PC-9 (cell line): ENCODE data around the gene SYCE3. TPM values are rescaled to one million over a fixed set of nuclear protein-coding genes. Genes with fewer than 3 reads are reported as not detected.

Source experiments
- BruUV-seq: library from RNA; stranded (reverse); fragments of 400-500 nt; replicated peaks from 2 replicates; lab custom pipeline; 2021; lab: Mats Ljungman, UMichigan
- CTCF ChIA-PET: fragments of 300-600 bp; sonication (Branson Sonifier 250); formaldehyde crosslinking; loops from one replicate; lab custom pipeline; 2022; ENCODE audit warnings: antibody characterized with exemption; lab: Charles Lee
- POLR2A ChIA-PET: fragments of 300-600 bp; sonication (Branson Sonifier 250); formaldehyde crosslinking; loops from one replicate; lab custom pipeline; 2022; ENCODE audit warnings: antibody characterized with exemption; ENCODE audit not compliant: unreplicated experiment; lab: Charles Lee
- DNase-seq, 2 experiments: peaks; one replicate each; pipeline versions ENCODE4 v3.0.0 to v3.0.0-alpha.2; 2015 to 2022; ENCODE audit warnings: mixed read lengths in 1 of 2
- H2AFZ ChIP-seq: fragments of 200-600 bp; sonication (generic); 2 replicates; pipeline ENCODE4 v1.8.1; 2017; ENCODE audit warnings: antibody characterized with exemption
- H3F3A ChIP-seq: fragments of 200-600 bp; sonication (generic); 2 replicates; pipeline ENCODE4 v1.8.1; 2017; ENCODE audit warnings: antibody characterized with exemption, mild to moderate bottlenecking, low read depth; ENCODE audit not compliant: insufficient read depth
- H3K27ac ChIP-seq: fragments of 200-600 bp; sonication (generic); 2 replicates; pipeline ENCODE4 v1.6.1; 2016; ENCODE audit warnings: mixed run types
- H3K27me3 ChIP-seq: fragments of 200-600 bp; sonication (generic); 2 replicates; pipeline ENCODE4 v1.6.1; 2016; ENCODE audit warnings: low read depth, mixed run types; ENCODE audit not compliant: insufficient read depth
- H3K36me3 ChIP-seq: fragments of 200-600 bp; sonication (generic); 2 replicates; pipeline ENCODE4 v1.6.1; 2016; ENCODE audit warnings: low read depth, mixed run types
- H3K4me1 ChIP-seq: fragments of 200-600 bp; sonication (generic); replicated peaks from 2 replicates; pipeline ENCODE4 v1.6.1; 2016; ENCODE audit warnings: mixed run types; ENCODE audit not compliant: insufficient read depth
- H3K4me2 ChIP-seq: fragments of 200-600 bp; sonication (generic); 2 replicates; pipeline ENCODE4 v1.6.1; 2017; ENCODE audit warnings: mixed run types
- H3K4me3 ChIP-seq: fragments of 200-600 bp; sonication (generic); 2 replicates; pipeline ENCODE4 v1.6.1; 2016; ENCODE audit warnings: mixed run types
- H3K79me2 ChIP-seq: fragments of 200-600 bp; sonication (generic); 2 replicates; pipeline ENCODE4 v1.6.1; 2017; ENCODE audit warnings: low read depth, mixed run types
- H3K9me2 ChIP-seq: fragments of 200-600 bp; sonication (generic); 2 replicates; pipeline ENCODE4 v1.8.1; 2017; ENCODE audit warnings: mild to moderate bottlenecking; ENCODE audit not compliant: insufficient read depth
- H3K9me3 ChIP-seq: fragments of 200-600 bp; sonication (generic); 2 replicates; pipeline ENCODE4 v1.8.1; 2016; ENCODE audit warnings: low read depth; ENCODE audit not compliant: insufficient read depth
- H4K20me1 ChIP-seq: fragments of 200-600 bp; sonication (generic); 2 replicates; pipeline ENCODE4 v1.8.1; 2017; ENCODE audit not compliant: insufficient read depth
- CTCF ChIP-seq: fragments of 200-600 bp; sonication (generic); conservative IDR thresholded peaks from 2 replicates; pipeline ENCODE4 v1.6.1; 2017; ENCODE audit warnings: mixed run types, antibody characterized with exemption, mild to moderate bottlenecking, moderate library complexity
- EZH2 ChIP-seq: fragments of 200-600 bp; sonication (generic); IDR thresholded peaks from 2 replicates; pipeline ENCODE4 v1.8.0; 2017; ENCODE audit warnings: antibody characterized with exemption, low read depth
- intact Hi-C: fragments of 100-400 bp; cut with micrococcal nuclease; formaldehyde crosslinking; loops from one replicate; pipeline ENCODE4 v1.10.0; 2022; ENCODE audit not compliant: unreplicated experiment
- total RNA-seq: library from RNA; stranded (reverse); gene quantifications from 2 replicates; pipeline ENCODE4 v1.2.3, GENCODE V29; 2021

Gene SYCE3
- total RNA-seq, 1 experiment from 2014 or later, result not detected

DNA sequence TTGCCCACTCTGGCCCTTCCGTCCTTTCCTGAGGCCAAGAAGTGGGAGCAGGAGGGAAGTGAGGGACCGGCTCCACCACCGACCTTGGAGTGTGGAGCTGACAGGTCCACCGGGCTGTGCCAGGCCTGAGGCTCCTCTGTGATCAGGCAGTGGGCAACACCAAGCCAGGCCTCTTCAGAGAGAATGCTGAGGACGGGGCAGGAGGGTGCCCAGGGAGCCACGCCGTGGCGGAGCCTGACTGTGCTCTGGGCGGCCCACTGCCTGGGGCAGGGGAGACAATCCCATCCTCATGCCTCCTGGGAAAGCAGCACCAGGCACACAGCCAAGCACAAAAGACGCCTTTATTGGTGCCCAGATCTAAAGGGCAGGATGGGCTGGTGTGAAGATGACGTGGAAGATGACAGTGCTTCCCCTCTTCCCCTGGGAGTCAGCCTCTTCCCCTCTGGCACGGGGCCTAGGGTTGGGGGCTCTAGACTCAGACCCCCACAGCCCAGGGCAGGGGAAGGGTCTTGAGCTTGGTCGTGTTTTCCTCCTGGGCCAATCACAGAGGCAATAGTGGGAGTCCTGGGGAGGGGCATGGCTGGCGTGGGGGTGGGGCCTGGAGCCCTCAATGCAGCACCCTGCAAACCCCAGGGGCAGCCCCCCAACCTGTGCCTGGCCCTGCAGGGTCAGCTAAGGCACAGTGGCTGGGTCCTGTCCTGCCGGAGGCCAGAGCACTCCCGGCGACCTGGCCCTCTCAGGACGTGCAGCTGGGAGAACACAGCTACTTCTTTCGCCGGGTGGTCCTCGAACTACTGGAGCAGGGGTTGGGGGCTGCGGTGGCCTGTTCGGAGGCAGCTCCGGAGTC lies 59.9 kb downstream of the SYCE3 start:
- Histone ChIP-seq H2AFZ (no peak overlapping the region), H3K79me2 (peaks cover 7% of the 10 kb centered on the region), H3K9me3 (no peaks in the 10 kb centered on the region), H3K4me1 (peaks cover 14% of the 10 kb centered on the region), H3K4me3 (no peak overlapping the region), H3K4me2 (no peak overlapping the region), H3K27ac (no peak overlapping the region), H3K36me3 (0 out of 2 replicates have a peak, but pooled peaks cover 5% of the 10 kb centered on the region), H4K20me1 (0 out of 2 replicates have a peak, but pooled peaks cover 3% of the 10 kb centered on the region), H3K9me2 (no peaks in the 10 kb centered on the region), H3F3A (peaks cover 37% of the 10 kb centered on the region), H3K27me3 (no peaks in the 10 kb centered on the region)
- intact Hi-C loops, result no loop called here
- ChIA-PET POLR2A (interaction anchor here (0.6 kb wide), 1 partner anchor 497 kb away, joined by 10 read pairs; no protein-coding TSS in a partner anchor), CTCF (interaction anchor here (0.5 kb wide), 1 partner anchor 29 kb away, joined by 3 read pairs; no protein-coding TSS in a partner anchor)
- no peak for DNase-seq
- no TSS peak for BruUV-seq
- TF ChIP-seq CTCF, result no peak
- no peak for TF ChIP-seq EZH2

DNA sequence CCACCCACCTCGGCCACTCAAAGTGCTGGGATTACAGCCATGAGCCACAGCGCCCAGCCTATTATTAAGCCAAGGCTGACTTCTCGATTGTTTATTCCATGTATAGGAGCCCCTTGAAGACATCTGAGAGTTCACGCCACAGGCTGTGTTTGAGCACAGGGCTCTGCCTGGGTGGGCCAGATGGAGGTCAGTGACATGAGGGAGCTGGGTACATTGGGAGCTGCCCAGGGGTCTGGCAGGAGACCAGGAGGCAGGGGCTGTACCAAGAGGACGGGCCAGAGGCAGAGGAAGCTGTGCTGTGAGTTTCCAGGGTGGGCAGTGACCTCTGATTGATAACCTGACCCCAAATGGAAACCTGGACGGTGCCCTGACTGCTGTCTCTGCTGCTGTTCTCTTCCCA lies 60.6 kb downstream of the SYCE3 start:
- intact Hi-C loops, result no loop called here
- H3K27me3 ChIP-seq, result no peaks in the 10 kb centered on the region
- BruUV-seq, result no TSS peak
- H3K36me3 ChIP-seq, result 0 out of 2 replicates have a peak, but pooled peaks cover 5% of the 10 kb centered on the region
- H3K4me3 ChIP-seq, result no peak overlapping the region
- POLR2A ChIA-PET, result no interaction called here
- peaks cover 45% of the 10 kb centered on the region for H3F3A ChIP-seq
- TF ChIP-seq CTCF (no peak), EZH2 (no peak)
- peaks cover 19% of the 10 kb centered on the region for H3K4me1 ChIP-seq
- H4K20me1 ChIP-seq, result 0 out of 2 replicates have a peak, but pooled peaks cover 3% of the 10 kb centered on the region
- H3K9me3 ChIP-seq, result no peaks in the 10 kb centered on the region
- CTCF ChIA-PET, result no interaction called here
- H2AFZ ChIP-seq, result no peak overlapping the region
- no peak for DNase-seq
- peaks cover 5% of the 10 kb centered on the region for H3K79me2 ChIP-seq
- no peak overlapping the region for H3K4me2 ChIP-seq
- H3K9me2 ChIP-seq, result no peaks in the 10 kb centered on the region
- no peak overlapping the region for H3K27ac ChIP-seq

Other genes with a start within 250 kb of the SYCE3 start
- 12.1 and 14.3 TPM in 2 replicates for gene DENND6B, start 235.9 kb downstream of the SYCE3 start, total RNA-seq
- gene PPP6R2, start 219.6 kb downstream of the SYCE3 start, total RNA-seq, result 49.2 and 51.2 TPM in 2 replicates
- 85.2 and 104 TPM in 2 replicates for gene SBF1, start 87.9 kb downstream of the SYCE3 start, total RNA-seq
- 7.2 and 10.5 TPM in 2 replicates for gene ADM2, start 81.4 kb downstream of the SYCE3 start, total RNA-seq
- 1.4 and 1.5 TPM in 2 replicates for gene MIOX, start 76.1 kb downstream of the SYCE3 start, total RNA-seq
- gene LMF2, start 55.2 kb downstream of the SYCE3 start, total RNA-seq, result 37.3 and 52.2 TPM in 2 replicates
- gene NCAPH2, start 54.7 kb downstream of the SYCE3 start, total RNA-seq, result 58.8 and 62.9 TPM in 2 replicates
- gene SCO2, start 37.3 kb downstream of the SYCE3 start, total RNA-seq, result 3.0 and 6.1 TPM in 2 replicates
- 5.9 and 16.5 TPM in 2 replicates for gene TYMP, start 32.9 kb downstream of the SYCE3 start, total RNA-seq
- gene KLHDC7B, start 17.0 kb downstream of the SYCE3 start, total RNA-seq, result 0.72 and 4.7 TPM in 2 replicates
- gene CPT1B, start 15.5 kb upstream of the SYCE3 start, total RNA-seq, result 66.2 and 72.2 TPM in 2 replicates
- gene CHKB, start 19.9 kb upstream of the SYCE3 start, total RNA-seq, result 60.0 and 70.4 TPM in 2 replicates
- gene MAPK8IP2, start 37.9 kb upstream of the SYCE3 start, total RNA-seq, result 0.79 and 0.88 TPM in 2 replicates
- gene ARSA, start 65.2 kb upstream of the SYCE3 start, total RNA-seq, result 16.6 and 23.7 TPM in 2 replicates
- 5.8 and 7.6 TPM in 2 replicates for gene SHANK3, start 109.9 kb upstream of the SYCE3 start, total RNA-seq
- gene ACR, start 175.3 kb upstream of the SYCE3 start, total RNA-seq, result 0.28 TPM in 1 of 2 replicates, not detected in the other
- 44.0 and 48.4 TPM in 2 replicates for gene RABL2B, start 220.7 kb upstream of the SYCE3 start, total RNA-seq